Ascending aorta (tissue), 2 donors: ENCODE data around the gene TLR4. TPM values are rescaled to one million over a fixed set of nuclear protein-coding genes. Genes with fewer than 3 reads are reported as not detected.

Experiments
- DNase-seq, 2 donors: peaks; one replicate each; pipeline ENCODE4 v3.0.0-alpha.2; 2019; ENCODE audit warnings: low spot score in 2 of 2
- H3K27ac ChIP-seq, 2 donors: fragments of 200-600 bp; sonication (generic); one replicate each; pipeline ENCODE4 v1.5.1; 2016 to 2017; ENCODE audit warnings: mild to moderate bottlenecking in 1 of 2
- H3K27me3 ChIP-seq: fragments of 200-600 bp; sonication (generic); one replicate; pipeline ENCODE4 v1.5.1; 2017
- H3K36me3 ChIP-seq, 2 donors: fragments of 200-600 bp; sonication (generic); one replicate each; pipeline ENCODE4 v1.5.1; 2016
- H3K4me1 ChIP-seq, 2 donors: fragments of 200-600 bp; sonication (generic); one replicate each; pipeline ENCODE4 v1.5.1; 2016 to 2017; ENCODE audit warnings: mild to moderate bottlenecking in 1 of 2
- H3K4me3 ChIP-seq, 2 donors: fragments of 200-600 bp; sonication (generic); one replicate each; pipeline ENCODE4 v1.5.1; 2016 to 2017; ENCODE audit warnings: mild to moderate bottlenecking in 1 of 2
- H3K9me3 ChIP-seq, 2 donors: fragments of 200-600 bp; sonication (generic); one replicate each; pipeline ENCODE4 v1.5.1; 2016
- CTCF ChIP-seq, 3 experiments: fragments of 200-600 bp in 2 of 3; fragments of 450-650 bp in 1 of 3; sonication (generic) in 2 of 3; IDR thresholded peaks; one replicate each; pipeline ENCODE4 v1.5.1; 2016 to 2019; ENCODE audit warnings: antibody characterized with exemption in 3 of 3, mild to moderate bottlenecking in 1 of 3, moderate library complexity in 1 of 3
- intact Hi-C: fragments of 100-400 bp; cut with DNase I; formaldehyde crosslinking; loops from one replicate; pipeline ENCODE4 v1.15.1; 2023
- total RNA-seq: library from RNA; depleted of rRNA; stranded (reverse); fragments of >200 nt; gene quantifications from one replicate; pipeline ENCODE4 v1.1.0, GENCODE V29; 2016

TLR4 gene
- total RNA-seq, 1 donor from 2014 or later: 32.4 TPM

DNA sequence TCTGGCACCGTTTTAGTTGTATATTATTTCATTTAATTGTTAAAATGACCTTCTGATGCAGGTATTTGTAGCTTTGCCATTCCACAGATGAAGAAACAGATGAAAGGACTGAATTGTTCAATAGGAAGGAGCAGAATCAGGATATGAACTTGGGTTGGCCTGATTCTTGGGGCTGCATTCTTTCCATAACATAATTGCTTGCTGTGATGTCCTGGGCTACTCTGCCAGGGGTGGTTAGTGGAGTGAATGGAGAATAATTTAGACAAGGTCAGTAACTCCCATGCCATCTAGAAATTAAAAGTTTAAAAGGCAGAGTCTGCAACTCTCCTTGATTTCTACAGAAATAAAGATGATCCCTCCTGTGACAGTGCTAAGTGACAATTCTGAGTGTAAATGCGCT, 15.9 kb downstream of the TLR4 start:
- Histone ChIP-seq H3K27ac (peak overlapping the region; percentile 3 to 50), H3K4me1 (peaks cover 6 to 28% of the 10 kb centered on the region in 2 donors), H3K4me3 (no peak overlapping the region), H3K9me3 (no peaks in the 10 kb centered on the region), H3K27me3 (no peaks in the 10 kb centered on the region), H3K36me3 (peaks cover 0 to 6% of the 10 kb centered on the region in 2 donors)
- intact Hi-C loops: no loop called here
- DNase-seq: no peak
- no peak for TF ChIP-seq CTCF (IDR thresholded peaks at IDR 0.05)

DNA sequence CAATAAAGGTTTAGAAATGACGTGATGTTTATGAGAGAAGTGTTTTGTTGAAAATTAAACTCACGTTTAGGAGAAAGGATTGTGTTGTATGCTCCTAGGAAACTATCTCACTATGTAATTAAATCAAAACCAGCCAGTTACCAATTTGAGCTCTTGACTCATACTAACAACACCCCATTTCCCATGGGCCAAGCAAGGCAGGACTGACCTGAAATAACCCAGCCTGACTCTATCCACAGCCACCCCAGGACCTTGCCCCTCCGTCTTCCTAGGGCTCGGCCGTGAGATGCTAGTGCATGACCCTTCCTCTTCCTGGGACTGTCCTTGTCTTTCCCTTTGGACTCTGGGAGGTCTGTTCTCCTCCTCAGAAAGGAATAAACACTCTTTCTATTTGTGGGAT, 16.4 kb downstream of the TLR4 start:
- no peak overlapping the region for H3K4me3 ChIP-seq
- no peaks in the 10 kb centered on the region for H3K9me3 ChIP-seq
- DNase-seq: peak in 1 of 2 donors; percentile 67
- H3K4me1 ChIP-seq: peaks cover 6 to 28% of the 10 kb centered on the region in 2 donors
- no peak for TF ChIP-seq CTCF (IDR thresholded peaks at IDR 0.05)
- peaks cover 0 to 3% of the 10 kb centered on the region in 2 donors for H3K36me3 ChIP-seq
- H3K27me3 ChIP-seq: no peaks in the 10 kb centered on the region
- intact Hi-C loops: no loop called here
- peak overlapping the region; percentile 3 to 50 for H3K27ac ChIP-seq

GRCh38 chr9:117720987-117721386, 16.8 kb downstream of the TLR4 start:
- Histone ChIP-seq H3K9me3 (no peaks in the 10 kb centered on the region), H3K4me3 (no peak overlapping the region), H3K4me1 (peaks cover 6 to 28% of the 10 kb centered on the region in 2 donors), H3K27ac (peak overlapping the region in 1 of 2 donors; percentile 3), H3K36me3 (peaks cover 0 to 3% of the 10 kb centered on the region in 2 donors), H3K27me3 (no peaks in the 10 kb centered on the region)
- intact Hi-C loops: no loop called here
- no peak for TF ChIP-seq CTCF (IDR thresholded peaks at IDR 0.05)
- DNase-seq: no peak

DNA sequence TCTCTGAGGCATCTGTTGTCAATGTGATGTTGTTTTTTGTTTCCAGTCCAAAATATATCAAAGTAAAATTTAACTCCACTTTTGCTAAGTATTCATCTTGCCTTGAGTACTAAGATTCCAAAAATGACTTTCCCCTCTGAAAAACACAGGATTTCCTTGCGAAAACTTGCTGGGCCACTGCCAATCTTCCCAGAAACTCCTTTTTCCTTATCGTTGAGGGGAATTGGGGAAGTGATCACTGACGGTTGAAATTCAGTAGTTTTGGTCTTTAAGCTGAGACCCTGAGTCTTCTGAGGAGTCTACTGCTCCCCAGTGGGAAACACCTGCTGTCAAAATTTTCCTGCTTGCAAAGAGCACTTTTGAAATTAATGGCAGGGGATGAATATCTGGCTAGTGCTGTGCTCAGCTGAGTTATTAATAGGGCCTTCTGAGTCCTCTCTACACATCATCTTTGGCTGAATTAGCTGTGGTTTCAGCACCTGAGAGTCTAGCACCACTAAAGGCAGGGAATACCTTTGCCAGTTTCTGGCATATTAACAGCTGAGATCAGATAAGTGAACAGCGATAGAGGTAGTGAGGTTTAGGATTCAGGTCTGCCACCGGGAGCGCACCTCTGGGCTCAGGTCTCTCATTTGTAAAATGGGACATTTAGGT, 18.0 kb downstream of the TLR4 start:
- peaks cover 6 to 28% of the 10 kb centered on the region in 2 donors for H3K4me1 ChIP-seq
- no peak for DNase-seq
- no peak for TF ChIP-seq CTCF (IDR thresholded peaks at IDR 0.05)
- H3K27ac ChIP-seq: peak overlapping the region in 1 of 2 donors; percentile 16
- no peaks in the 10 kb centered on the region for H3K27me3 ChIP-seq
- intact Hi-C loops: no loop called here
- no peaks in the 10 kb centered on the region for H3K36me3 ChIP-seq
- H3K9me3 ChIP-seq: no peaks in the 10 kb centered on the region
- no peak overlapping the region for H3K4me3 ChIP-seq

GRCh38 chr9:117723986-117724625, 19.9 kb downstream of the TLR4 start:
- no peaks in the 10 kb centered on the region for H3K27me3 ChIP-seq
- H3K9me3 ChIP-seq: no peaks in the 10 kb centered on the region
- H3K36me3 ChIP-seq: no peaks in the 10 kb centered on the region
- TF ChIP-seq CTCF (IDR thresholded peaks at IDR 0.05): no peak
- H3K4me1 ChIP-seq: peaks cover 3 to 15% of the 10 kb centered on the region in 2 donors
- DNase-seq: no peak
- no peak overlapping the region for H3K4me3 ChIP-seq
- H3K27ac ChIP-seq: peak overlapping the region in 1 of 2 donors; percentile 37
- intact Hi-C loops: no loop called here
